HG03439 (cell line): ENCODE results near the gene KISS1.

Source experiments
- ATAC-seq: cut with Tn5 transposase; IDR thresholded peaks from one replicate; pipeline ENCODE4 v1.9.1; 2021; ENCODE audit warnings: mild to moderate bottlenecking, moderate library complexity; ENCODE audit not compliant: unreplicated experiment

Gene KISS1

GRCh38 chr1:204192589-204193352 lies 3.5 kb downstream of the KISS1 start:
- ATAC-seq, result no peak

DNA sequence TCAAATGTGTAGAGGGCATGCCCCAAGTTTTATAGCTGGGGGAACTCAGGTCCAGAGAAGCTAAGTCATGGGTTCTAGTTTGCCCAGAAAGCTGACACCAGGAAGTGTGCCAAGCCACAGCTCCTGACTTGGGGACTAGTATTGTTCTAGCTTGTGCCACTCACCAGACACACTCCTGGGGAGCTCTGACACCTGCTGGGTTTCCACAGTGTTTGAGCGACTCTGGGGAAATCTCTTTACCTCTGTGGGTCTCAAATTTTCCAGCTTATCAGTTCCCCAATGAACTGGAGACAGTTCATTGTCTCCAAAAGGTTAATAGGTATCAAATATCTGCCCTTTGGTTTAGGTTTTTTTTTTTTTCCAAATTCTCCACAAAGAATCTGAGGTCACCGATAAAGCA lies 4.2 kb downstream of the KISS1 start:
- ATAC-seq, result no peak

DNA sequence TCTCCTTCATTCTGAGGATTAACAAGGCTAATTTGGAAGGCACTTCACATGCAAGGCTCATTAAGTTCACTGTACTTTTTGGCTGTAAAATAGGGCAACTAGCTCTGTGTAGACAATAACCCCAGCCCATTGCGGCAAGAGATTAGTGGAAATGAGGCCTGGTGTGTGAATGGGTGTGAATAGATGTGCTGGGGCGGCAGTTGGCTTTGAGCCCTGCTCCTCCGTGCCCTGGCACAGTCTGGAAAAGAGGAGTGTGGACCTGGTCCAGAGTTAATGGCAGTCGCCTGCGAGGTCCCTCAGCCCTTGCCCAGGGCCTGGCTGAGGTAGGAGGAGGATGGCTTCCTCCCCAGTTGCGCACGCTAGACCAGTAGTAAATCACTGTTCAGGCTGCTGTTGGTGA lies 4.8 kb downstream of the KISS1 start:
- no peak for ATAC-seq

DNA sequence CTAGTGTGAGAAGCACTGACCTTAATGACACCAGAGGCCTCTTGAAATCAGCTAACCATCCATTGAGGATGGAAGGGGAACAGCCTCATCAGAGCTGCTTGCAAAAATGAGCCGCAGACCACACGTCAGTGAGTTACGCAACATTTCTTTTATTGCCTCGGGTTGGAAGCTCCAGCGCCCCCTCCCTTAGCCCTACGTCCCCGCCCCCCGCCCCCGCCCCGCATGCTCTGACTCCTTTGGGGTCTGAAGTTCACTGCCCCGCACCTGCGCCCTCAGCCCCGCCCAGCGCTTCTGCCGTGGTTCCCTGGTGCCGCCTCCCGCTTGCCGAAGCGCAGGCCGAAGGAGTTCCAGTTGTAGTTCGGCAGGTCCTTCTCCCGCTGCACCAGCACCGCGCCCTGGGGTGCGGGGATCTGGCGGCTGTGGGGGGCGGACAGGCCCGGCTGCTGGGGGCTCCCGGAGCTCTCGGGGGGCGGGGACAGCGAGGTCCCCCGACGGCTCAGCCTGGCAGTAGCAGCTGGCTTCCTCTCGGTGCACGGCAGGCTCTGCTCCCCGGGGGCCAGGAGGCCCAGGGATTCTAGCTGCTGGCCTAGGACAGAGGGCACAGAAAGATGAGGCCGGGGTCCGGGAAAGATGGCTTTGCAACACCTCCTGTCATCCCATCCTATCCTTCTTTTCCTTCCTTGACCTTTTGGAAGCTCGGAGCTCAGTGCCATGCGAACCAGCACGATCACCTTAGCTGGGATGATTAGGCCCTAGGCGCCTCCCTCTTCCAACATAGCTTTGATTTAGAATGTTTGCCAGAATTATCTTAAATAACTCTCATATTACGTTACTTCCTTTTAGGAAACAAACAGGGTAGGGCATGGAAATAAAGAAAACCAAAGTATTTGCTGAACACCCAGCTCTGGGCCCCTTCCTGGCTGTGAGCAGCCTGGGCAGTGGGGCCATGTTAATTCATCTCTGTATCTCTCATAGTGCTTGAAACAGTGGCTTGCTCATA lies 5.8 kb downstream of the KISS1 start:
- ATAC-seq, result no peak

GRCh38 chr1:204188959-204189639 lies 7.2 kb downstream of the KISS1 start:
- ATAC-seq, result no peak

- ATAC-seq, result no peak
These were observed 9.7 kb downstream of the KISS1 start for GRCh38 chr1:204186597-204186996.

- no peak for ATAC-seq
These were observed 15.2 kb downstream of the KISS1 start for GRCh38 chr1:204181116-204181515.

- ATAC-seq, result no peak
These were observed 16.2 kb downstream of the KISS1 start for GRCh38 chr1:204180133-204180532.

DNA sequence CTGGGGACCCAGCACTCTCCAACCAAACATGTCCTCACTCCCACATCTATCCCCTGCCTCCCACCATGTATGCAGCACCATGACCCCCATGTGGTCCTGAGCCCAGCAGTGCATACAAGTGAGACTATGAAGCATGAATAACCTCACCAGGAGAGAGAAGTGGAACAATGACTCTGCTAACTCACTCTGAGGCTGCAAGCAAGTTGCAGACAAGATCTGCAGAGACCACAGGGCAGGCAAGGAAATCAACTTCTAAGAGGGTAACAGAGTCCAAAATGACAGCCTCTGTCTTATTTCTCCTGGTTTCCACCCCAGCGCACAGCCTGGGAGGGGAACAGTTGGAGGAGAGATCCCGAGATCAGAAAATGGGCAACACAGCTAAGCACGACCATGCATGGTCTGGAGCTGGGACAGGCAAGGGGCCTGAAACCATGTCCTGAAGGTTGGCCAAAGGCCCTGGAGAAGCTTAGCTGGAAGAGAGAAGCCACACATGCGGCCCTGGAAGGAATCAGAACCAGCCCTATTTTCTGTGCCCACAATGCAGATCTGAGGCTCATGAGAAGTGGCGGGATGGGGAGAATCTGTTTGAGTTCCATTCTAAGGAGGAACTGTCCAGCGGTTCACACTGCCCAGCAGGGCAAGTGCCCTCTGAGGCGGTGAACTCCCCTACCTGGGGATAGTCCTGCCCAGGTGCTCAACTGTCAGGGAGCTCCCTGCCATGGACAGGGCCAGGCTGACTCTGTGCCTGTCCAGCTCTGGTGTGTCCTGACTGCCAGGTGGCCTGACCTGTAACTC lies 17.6 kb downstream of the KISS1 start:
- no peak for ATAC-seq

GRCh38 chr1:204177133-204177532 lies 19.2 kb downstream of the KISS1 start:
- no peak for ATAC-seq

DNA sequence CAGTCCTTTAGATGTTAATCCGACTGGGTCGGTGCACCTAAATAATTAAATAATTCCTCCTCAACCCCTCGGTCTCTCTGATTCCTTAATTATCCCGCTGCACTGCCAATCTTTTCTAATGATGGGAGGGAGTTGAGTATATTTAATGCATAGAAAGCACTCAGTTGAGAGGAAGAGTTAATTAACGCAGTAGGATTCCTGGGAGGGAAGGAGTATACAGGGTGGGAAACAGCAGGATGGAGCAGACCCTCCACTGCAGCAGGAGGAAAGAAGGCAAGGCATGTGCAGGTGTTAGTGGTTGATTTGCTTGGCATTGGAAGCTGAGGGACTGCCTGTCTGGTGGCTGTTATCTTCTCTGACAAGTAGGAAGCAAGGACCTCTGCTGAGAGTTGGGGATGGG lies 20.2 kb downstream of the KISS1 start:
- no peak for ATAC-seq

- ATAC-seq, result no peak
These were observed 21.3 kb downstream of the KISS1 start for GRCh38 chr1:204174958-204175357.

GRCh38 chr1:204172404-204173029 lies 23.8 kb downstream of the KISS1 start:
- no peak for ATAC-seq

GRCh38 chr1:204171751-204172178 lies 24.5 kb downstream of the KISS1 start:
- ATAC-seq, result no peak

- ATAC-seq, result no peak
These were observed 25.7 kb downstream of the KISS1 start for GRCh38 chr1:204170494-204171155.

GRCh38 chr1:204169858-204170257 lies 26.4 kb downstream of the KISS1 start:
- no peak for ATAC-seq

- no peak for ATAC-seq
These were observed 28.6 kb downstream of the KISS1 start for GRCh38 chr1:204167730-204168129.

DNA sequence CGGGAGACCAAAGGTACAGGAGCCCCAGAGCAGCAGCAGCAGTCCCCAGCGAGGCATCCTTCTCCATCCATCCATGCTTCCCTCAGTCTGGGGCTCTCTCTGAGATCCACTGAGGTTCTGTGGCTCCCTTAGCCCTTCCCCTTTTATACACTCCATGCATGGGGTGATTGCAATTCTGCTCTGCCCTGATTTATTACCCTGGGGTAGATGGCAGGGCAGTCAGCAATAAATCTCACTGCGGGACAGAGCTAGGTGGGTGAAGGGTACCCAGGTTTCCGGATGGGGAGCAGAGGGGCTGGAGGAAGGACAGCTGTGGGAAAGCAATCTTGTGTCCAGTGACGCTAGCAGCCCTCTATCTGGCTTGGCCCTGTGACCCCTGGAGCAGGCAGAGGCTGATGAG lies 30.1 kb downstream of the KISS1 start, which contains the start of gene REN:
TSS of gene REN (minus strand) at position 119 of the 400 bp plus-strand sequence. CDS start at position 75, 44 bp downstream.
- ATAC-seq, result no peak

DNA sequence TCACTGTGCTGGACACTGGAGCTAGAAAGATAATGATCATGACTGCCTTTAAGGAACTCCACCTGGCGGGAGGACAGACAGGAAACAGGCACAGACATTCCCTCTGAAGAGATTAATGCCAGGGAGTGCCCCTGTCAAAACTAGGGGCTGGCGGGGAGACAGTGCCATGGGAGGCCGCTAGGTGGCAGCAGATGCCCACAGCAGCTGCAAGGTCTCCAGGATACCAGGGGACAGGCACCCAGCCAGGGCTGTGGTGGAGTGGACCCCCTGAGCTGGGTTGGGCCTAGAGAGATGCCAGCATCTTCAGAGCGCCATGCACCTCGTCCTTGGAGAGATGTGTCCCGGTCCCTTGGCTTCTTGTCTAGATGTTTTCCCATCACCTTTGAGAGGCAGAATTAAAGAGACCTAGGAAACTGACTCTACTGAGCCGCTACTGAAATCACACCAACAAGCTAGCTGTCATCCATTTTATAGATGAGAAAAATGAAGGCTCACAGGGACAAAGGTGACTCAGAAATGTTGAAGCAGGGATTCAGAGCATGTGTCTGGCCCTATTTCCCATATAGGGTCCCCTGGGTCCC lies 33.7 kb downstream of the KISS1 start:
- ATAC-seq, result no peak
